ENCODE results near the gene FCHSD2. TPM values are rescaled to one million over a fixed set of nuclear protein-coding genes. Genes with fewer than 3 reads are reported as not detected.

The FCHSD2 gene
- total and polyA plus RNA-seq, 2 of the 8 experiments (the other 6 are each of a cell fraction or from before 2014, with no cell fraction given) = 4.1 to 7.8 TPM

- H2BK12ac ChIP-seq (ENCODE audit: low read depth, low read length) = no peak overlapping the region
- H3K27ac ChIP-seq (ENCODE audit: low read depth, low read length) = no peak overlapping the region
- POLR2A ChIA-PET (ENCODE audit: partially characterized antibody) = no interaction called here
- no peak overlapping the region for H2AK5ac ChIP-seq (ENCODE audit: low read depth, low read length)
- no peak overlapping the region for H3K4me2 ChIP-seq (ENCODE audit: insufficient read depth in 1 of 2, low read depth in 2 of 2, low read length in 2 of 2)
- no peak overlapping the region for H2BK20ac ChIP-seq (ENCODE audit: low read length)
- no peak overlapping the region for H3K4me3 ChIP-seq (ENCODE audit: extremely low read depth in 1 of 4, insufficient read depth in 2 of 4, low read depth in 3 of 4, low read length in 4 of 4)
- H4K91ac ChIP-seq (replicated peaks; ENCODE audit: insufficient read length, low read length) = no peak overlapping the region
- FAIRE-seq (no peak), DNase-seq (ENCODE audit: low read depth in 1 of 2, low spot score in 2 of 2) (no peak)
- no peaks in the 10 kb centered on the region for H3K27me3 ChIP-seq (replicated peaks in 1 of 4; ENCODE audit: control insufficient read depth in 3 of 4, extremely low read depth in 1 of 4, insufficient read depth in 3 of 4, low read length in 3 of 4)
- no peaks in the 10 kb centered on the region for H3K36me3 ChIP-seq (ENCODE audit: control insufficient read depth in 2 of 4, insufficient read depth in 4 of 4, low read length in 3 of 4)
- no peak overlapping the region for H4K5ac ChIP-seq (ENCODE audit: insufficient read length, low read depth, low read length)
- H3K4ac ChIP-seq (replicated peaks; ENCODE audit: insufficient read length, low read depth, low read length) = no peak overlapping the region
- no peak overlapping the region for H3K14ac ChIP-seq (ENCODE audit: insufficient read length)
- no peaks in the 10 kb centered on the region for H3K9me3 ChIP-seq (ENCODE audit: insufficient read depth in 2 of 2, low read depth in 1 of 2, low read length in 1 of 2)
- no peaks in the 10 kb centered on the region for H3K79me2 ChIP-seq (ENCODE audit: control insufficient read depth in 1 of 2, insufficient read depth in 2 of 2, low read length in 2 of 2)
- TF ChIP-seq NANOG (IDR thresholded peaks at IDR 0.05; ENCODE audit: insufficient read depth, low read depth, low read length, poor library complexity, severe bottlenecking) = no peak
- TF ChIP-seq HDAC2 (IDR thresholded peaks at IDR 0.05; ENCODE audit: borderline replicate concordance in 1 of 2, low read depth in 2 of 2, low read length in 2 of 2) = no peak
- no peak overlapping the region for H3K9ac ChIP-seq (replicated peaks in 1 of 4; ENCODE audit: extremely low read depth in 1 of 4, low read depth in 3 of 4, low read length in 3 of 4)
- no peaks in the 10 kb centered on the region for H3K23me2 ChIP-seq (ENCODE audit: low read depth, low read length)
- no peak overlapping the region for H2BK15ac ChIP-seq (ENCODE audit: low read length)
- H3K23ac ChIP-seq (ENCODE audit: insufficient read length) = no peak overlapping the region
- CTCF ChIA-PET (ENCODE audit: partially characterized antibody) = interaction anchor here (0.7 kb wide), 1 partner anchor 378 kb away, joined by 3 read pairs; no protein-coding TSS in a partner anchor
- no peaks in the 10 kb centered on the region for H4K20me1 ChIP-seq (replicated peaks in 1 of 2; ENCODE audit: control insufficient read depth in 1 of 2, insufficient read depth in 2 of 2, low read length in 2 of 2)
- no peak overlapping the region for H3K18ac ChIP-seq (ENCODE audit: extremely low read depth, low read length)
- H3K79me1 ChIP-seq (ENCODE audit: low read depth, low read length) = no peaks in the 10 kb centered on the region
- H2BK5ac ChIP-seq (ENCODE audit: low read depth, low read length) = no peak overlapping the region
- H4K8ac ChIP-seq (ENCODE audit: extremely low read depth, insufficient read depth, low read length) = no peak overlapping the region
- no peak overlapping the region for H2BK120ac ChIP-seq (replicated peaks; ENCODE audit: low read depth, low read length)
- H3K56ac ChIP-seq (replicated peaks; ENCODE audit: insufficient read length, low read depth, low read length) = no peak overlapping the region
- H2AFZ ChIP-seq (ENCODE audit: low read length) = no peak overlapping the region
- H3K4me1 ChIP-seq (replicated peaks in 1 of 4; ENCODE audit: control insufficient read depth in 3 of 4, insufficient read depth in 4 of 4, low read length in 3 of 4) = no peaks in the 10 kb centered on the region
These were observed 255.5 kb downstream of the FCHSD2 start for GRCh38 chr11:72886619-72887018.
